GM12875 (cell line): ENCODE measurements around the gene SLITRK3.
"Not testable (repeated sequence)": the region's sequence is repeated elsewhere in the genome, so short reads cannot be mapped to it uniquely, and the experiment has no call there.

Source experiments
- H3K4me3 ChIP-seq: one replicate; pipeline ENCODE4 v1.5.1; 2011; ENCODE audit warnings: low read depth, low read length, control low read depth
- TF ChIP-seq, protein P1 (sequence below): IDR thresholded peaks from 2 replicates; pipeline ENCODE4 v1.5.1; 2011; ENCODE audit warnings: low read depth, mild to moderate bottlenecking, control low read depth, inconsistent platforms, low read length, moderate library complexity, borderline replicate concordance; ENCODE audit not compliant: insufficient read depth

SLITRK3 gene

DNA sequence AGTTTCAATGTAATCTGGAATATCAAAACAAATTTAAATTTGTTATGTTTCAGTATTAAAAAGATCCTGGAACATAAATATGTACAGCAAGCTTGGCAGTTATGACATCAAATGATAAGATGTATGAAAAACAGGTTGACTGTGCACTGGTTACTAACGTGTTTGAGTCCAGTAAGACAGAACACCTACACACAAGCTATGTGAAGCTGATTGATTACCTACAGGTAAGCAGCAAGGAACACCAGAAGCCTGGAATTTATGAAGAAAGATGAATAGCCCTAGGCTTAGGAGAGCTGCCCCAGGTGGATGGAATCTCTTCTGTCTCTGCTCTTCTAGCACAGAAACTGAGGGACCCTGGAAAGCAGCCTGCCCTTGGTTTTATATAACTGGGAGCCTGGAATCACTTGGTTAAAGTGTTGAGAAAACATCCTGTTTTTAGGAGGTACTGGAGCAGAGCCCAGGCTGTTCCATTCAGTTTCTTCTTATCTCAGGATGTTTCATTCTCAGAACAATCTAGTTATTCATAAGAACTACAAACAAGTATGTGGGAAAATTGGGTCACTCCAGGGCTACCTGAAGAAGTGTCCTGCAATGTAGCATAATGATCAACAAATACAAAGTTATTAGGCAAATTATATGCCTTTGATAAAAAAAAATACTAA is 36.3 kb downstream of the SLITRK3 start:
- TF ChIP-seq, protein P1, sequence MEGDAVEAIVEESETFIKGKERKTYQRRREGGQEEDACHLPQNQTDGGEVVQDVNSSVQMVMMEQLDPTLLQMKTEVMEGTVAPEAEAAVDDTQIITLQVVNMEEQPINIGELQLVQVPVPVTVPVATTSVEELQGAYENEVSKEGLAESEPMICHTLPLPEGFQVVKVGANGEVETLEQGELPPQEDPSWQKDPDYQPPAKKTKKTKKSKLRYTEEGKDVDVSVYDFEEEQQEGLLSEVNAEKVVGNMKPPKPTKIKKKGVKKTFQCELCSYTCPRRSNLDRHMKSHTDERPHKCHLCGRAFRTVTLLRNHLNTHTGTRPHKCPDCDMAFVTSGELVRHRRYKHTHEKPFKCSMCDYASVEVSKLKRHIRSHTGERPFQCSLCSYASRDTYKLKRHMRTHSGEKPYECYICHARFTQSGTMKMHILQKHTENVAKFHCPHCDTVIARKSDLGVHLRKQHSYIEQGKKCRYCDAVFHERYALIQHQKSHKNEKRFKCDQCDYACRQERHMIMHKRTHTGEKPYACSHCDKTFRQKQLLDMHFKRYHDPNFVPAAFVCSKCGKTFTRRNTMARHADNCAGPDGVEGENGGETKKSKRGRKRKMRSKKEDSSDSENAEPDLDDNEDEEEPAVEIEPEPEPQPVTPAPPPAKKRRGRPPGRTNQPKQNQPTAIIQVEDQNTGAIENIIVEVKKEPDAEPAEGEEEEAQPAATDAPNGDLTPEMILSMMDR, result no peak
- H3K4me3 ChIP-seq, result no peak overlapping the region

DNA sequence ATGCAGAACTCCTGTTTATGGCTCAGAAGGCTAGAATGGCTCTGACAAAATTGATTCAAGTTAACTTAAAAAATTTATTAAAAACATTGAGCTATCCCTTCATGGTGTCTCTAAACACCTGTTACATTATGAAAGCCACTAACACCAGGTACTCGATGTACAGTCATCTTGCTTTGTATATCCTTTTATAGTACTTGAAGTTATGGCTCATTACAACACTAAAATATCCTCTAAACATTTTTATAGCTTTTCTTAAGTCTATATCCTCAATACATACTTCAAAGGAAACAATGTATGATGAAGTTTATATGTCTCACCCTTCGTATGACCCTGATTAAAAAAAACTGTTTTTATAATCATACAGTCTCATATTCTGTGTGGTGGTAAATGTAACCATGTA is 38.2 kb downstream of the SLITRK3 start:
- H3K4me3 ChIP-seq, result no peak overlapping the region
- TF ChIP-seq, protein P1, result no peak

GRCh38 chr3:165156757-165157420 is 39.3 kb downstream of the SLITRK3 start:
- TF ChIP-seq, protein P1, result no peak
- no peak overlapping the region for H3K4me3 ChIP-seq

- TF ChIP-seq, protein P1, result no peak
- H3K4me3 ChIP-seq, result no peak overlapping the region
These were observed 47.2 kb downstream of the SLITRK3 start for GRCh38 chr3:165148876-165149441.

GRCh38 chr3:165144271-165144670 is 51.9 kb downstream of the SLITRK3 start:
- no peak overlapping the region for H3K4me3 ChIP-seq
- TF ChIP-seq, protein P1, result no peak

GRCh38 chr3:165139918-165140317 is 56.3 kb downstream of the SLITRK3 start:
- H3K4me3 ChIP-seq, result not testable (repeated sequence)
